Activated CD4-positive, alpha-beta T cell treated with anti-CD3 and anti-CD28 coated beads for 36 hours (primary cell): ENCODE data around the gene ACAN. TPM values are rescaled to one million over a fixed set of nuclear protein-coding genes. Genes with fewer than 3 reads are reported as not detected.

Source experiments
- ATAC-seq: fragments of 200-7000 bp; cut with Tn5 transposase; one replicate; pipeline ENCODE4 v1.10.0; 2021; ENCODE audit warnings: mild to moderate bottlenecking, moderate library complexity
- CTCF ChIA-PET: fragments of 350-600 bp; sonication (Branson Sonifier 250); formaldehyde crosslinking; loops from one replicate; lab custom pipeline; 2021; ENCODE audit warnings: antibody characterized with exemption; lab: Charles Lee
- POLR2A ChIA-PET: fragments of 350-600 bp; sonication (Branson Sonifier 250); formaldehyde crosslinking; loops from one replicate; lab custom pipeline; 2021; ENCODE audit warnings: antibody characterized with exemption, inconsistent platforms; lab: Charles Lee
- DNase-seq: peaks from one replicate; pipeline ENCODE4 v3.0.0-alpha.2; 2020
- H3K27ac Mint-ChIP-seq: one replicate; pipeline ENCODE4 v1.8.0; 2021; ENCODE audit warnings: mixed read lengths
- H3K27me3 Mint-ChIP-seq: one replicate; pipeline ENCODE4 v1.8.0; 2021; ENCODE audit warnings: mixed read lengths
- H3K36me3 Mint-ChIP-seq: one replicate; pipeline ENCODE4 v1.8.0; 2021; ENCODE audit warnings: low read depth, mixed read lengths
- H3K4me1 Mint-ChIP-seq: one replicate; pipeline ENCODE4 v1.8.0; 2021; ENCODE audit warnings: mixed read lengths
- H3K4me3 Mint-ChIP-seq: one replicate; pipeline ENCODE4 v1.8.0; 2021; ENCODE audit warnings: mild to moderate bottlenecking, moderate library complexity, mixed read lengths
- H3K9me3 Mint-ChIP-seq: one replicate; pipeline ENCODE4 v1.8.0; 2021; ENCODE audit warnings: low read depth, mixed read lengths
- intact Hi-C, 2 experiments: fragments of 100-400 bp; cut with DNase I in 1 of 2; cut with micrococcal nuclease in 1 of 2; formaldehyde crosslinking; loops; one replicate each; pipeline versions ENCODE4 v1.14.2 to v1.15.1; 2022 to 2024; cut with DNase I, micrococcal nuclease
- total RNA-seq, 2 experiments: library from RNA; stranded (reverse); gene quantifications; one replicate each; pipeline ENCODE4 v1.2.3, GENCODE V29; 2021

The ACAN gene
- total RNA-seq, 2 experiments from 2014 or later, result not detected

DNA sequence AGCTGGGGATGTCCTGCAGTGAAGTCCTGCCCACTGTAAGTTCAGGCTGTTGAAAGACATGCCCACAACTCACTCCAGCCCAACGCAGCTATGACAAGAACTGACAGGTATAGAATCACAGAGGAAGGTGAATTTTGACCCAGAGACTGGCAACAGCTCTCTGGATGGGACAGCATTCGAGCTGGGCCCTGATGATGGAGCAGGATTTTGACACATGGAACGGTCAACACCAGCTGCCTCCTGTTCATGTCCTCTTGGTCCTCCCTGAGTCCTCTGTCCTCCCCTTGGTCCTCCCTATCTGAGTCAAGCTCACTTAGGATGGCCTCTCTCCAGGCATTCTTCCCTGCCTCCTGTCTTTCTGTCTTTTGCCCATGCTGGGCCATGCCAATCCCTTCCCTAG, 15.2 kb upstream of the ACAN start:
- Mint-ChIP-seq H3K9me3 (no peaks in the 10 kb centered on the region), H3K4me1 (no peaks in the 10 kb centered on the region), H3K4me3 (no peak overlapping the region), H3K27me3 (peaks cover 13% of the 10 kb centered on the region), H3K36me3 (no peaks in the 10 kb centered on the region), H3K27ac (no peak overlapping the region)
- ChIA-PET CTCF (interaction anchor here (0.7 kb wide), 1 partner anchor 1337 kb away, joined by 3 read pairs; no protein-coding TSS in a partner anchor), POLR2A (interaction anchor here (0.5 to 0.7 kb wide), 3 partner anchors 31 to 660 kb away, joined by 3 to 6 read pairs (median 4); no protein-coding TSS in a partner anchor)
- ATAC-seq (no peak), DNase-seq (no peak)
- intact Hi-C loops, result no loop called here

DNA sequence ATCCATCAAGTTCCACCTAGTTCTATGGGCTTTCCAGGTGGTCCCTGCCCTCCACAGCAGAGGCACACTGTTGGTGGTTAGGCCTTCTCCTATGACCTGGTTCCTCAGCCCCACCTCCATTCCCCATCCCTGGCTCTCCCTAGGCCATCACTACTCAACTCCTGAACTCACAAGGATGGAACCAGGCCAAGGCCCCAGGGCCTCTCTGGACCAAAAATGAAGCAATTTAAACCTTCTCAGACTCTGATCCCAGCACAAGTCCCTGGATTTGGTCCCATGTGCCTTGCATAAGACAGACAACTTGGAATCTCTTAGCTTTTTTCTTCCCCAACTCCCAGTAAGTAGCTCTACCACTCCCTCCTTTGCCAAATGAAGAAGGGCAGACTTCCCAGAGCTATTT, 14.4 kb upstream of the ACAN start:
- Mint-ChIP-seq H3K27ac (no peak overlapping the region), H3K36me3 (no peaks in the 10 kb centered on the region), H3K4me3 (no peak overlapping the region), H3K4me1 (no peaks in the 10 kb centered on the region), H3K27me3 (peaks cover 18% of the 10 kb centered on the region), H3K9me3 (no peaks in the 10 kb centered on the region)
- ATAC-seq (no peak), DNase-seq (no peak)
- ChIA-PET POLR2A (no interaction called here), CTCF (no interaction called here)
- intact Hi-C loops, result no loop called here

DNA sequence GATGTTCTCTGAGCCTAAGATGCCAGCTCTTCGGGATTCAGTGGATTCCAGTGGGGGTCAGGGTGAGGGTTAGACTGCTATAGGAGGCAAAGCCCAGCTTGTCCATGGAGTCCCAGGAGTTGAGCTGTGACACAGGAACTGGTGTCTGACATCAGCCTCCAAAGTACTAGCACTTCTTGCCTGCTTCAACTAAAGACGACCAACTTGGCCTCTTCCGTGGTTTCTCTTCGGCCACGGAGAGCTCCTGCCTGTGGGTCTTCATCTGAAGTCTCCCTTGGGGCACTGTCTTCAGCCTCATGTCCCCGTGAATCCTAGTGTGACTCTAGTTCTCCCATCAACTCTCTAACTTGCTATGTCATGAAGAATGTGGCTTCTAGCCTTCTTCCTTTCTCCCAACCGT, 12.8 kb upstream of the ACAN start:
- ATAC-seq (no peak), DNase-seq (no peak)
- Mint-ChIP-seq H3K27me3 (peaks cover 27% of the 10 kb centered on the region), H3K9me3 (no peaks in the 10 kb centered on the region), H3K36me3 (no peaks in the 10 kb centered on the region), H3K4me3 (no peak overlapping the region), H3K27ac (no peak overlapping the region), H3K4me1 (no peaks in the 10 kb centered on the region)
- intact Hi-C loops, result no loop called here
- ChIA-PET POLR2A (no interaction called here), CTCF (interaction anchor here (1.0 kb wide), 1 partner anchor 275 kb away, joined by 3 read pairs; no protein-coding TSS in a partner anchor)

DNA sequence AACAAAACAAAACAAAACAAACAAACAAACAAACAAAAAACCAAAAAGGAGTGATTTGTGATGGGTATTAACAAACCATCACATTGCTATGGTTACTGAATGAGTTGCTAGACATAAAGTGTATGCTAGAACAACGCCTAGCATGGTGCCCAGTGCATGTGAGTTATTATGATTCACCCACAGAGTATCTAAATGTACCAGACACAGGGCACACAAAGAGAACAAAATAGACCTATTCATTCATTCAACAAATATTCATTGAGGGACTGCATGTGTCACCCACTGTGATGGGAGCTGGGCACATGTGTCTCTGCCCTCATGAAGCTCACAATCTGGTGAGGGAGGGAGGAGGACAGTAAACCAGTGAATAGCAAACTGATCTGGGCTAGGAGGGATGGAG, 11.6 kb upstream of the ACAN start:
- H3K36me3 Mint-ChIP-seq, result no peaks in the 10 kb centered on the region
- no peaks in the 10 kb centered on the region for H3K4me1 Mint-ChIP-seq
- ATAC-seq, result no peak
- no peaks in the 10 kb centered on the region for H3K9me3 Mint-ChIP-seq
- no peak overlapping the region for H3K4me3 Mint-ChIP-seq
- CTCF ChIA-PET, result interaction anchor here (0.7 to 1.0 kb wide), 2 partner anchors 8 to 276 kb away, joined by 3 read pairs; no protein-coding TSS in a partner anchor
- peaks cover 33% of the 10 kb centered on the region for H3K27me3 Mint-ChIP-seq
- DNase-seq, result no peak
- POLR2A ChIA-PET, result no interaction called here
- intact Hi-C loops, result no loop called here
- no peak overlapping the region for H3K27ac Mint-ChIP-seq

DNA sequence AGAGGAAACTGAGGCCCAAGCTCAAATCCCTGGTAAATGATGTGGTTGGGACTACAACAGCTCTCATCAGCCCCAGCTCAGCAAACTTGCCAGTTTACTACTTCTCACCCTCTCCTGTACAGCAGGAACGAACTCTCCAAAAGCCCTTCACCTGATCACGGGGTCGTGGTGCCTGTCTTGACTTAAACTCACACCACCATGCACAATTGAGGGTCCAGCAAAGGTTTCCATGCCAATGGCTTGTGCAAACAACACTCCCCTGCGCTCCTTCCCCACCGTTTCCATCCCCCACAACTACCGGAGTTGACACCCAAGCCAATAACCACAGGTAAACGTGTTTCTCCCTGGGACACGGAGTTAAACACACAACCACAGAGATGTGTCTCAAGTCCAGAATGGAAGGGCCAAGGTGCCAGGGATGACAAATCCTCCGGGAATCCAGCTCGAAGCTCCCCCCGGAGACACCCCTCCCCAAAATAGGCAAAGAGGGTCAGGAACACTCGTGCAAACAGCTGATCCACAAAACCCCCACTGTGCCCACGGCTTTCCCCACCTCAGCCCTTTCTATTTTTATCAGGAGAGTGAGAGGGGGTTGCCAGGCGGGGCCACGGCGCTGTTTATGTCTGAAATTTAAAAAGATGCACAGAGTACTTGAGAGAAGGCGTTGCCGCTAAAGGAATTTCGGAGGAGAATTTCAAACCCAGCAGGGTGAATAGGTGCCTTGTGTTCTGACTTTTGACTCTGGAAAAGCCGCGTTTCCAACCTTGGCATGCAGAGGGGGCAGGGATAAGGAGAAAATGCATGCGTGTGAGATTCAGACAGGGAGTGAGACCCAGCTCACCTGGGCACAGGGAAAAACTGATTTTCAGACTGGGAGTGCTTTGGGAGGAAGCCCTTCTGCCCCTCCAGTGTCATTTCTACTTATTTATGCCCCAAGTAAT, 10.6 kb upstream of the ACAN start:
- CTCF ChIA-PET, result interaction anchor here (1.1 kb wide), 1 partner anchor 33 kb away, joined by 3 read pairs; no protein-coding TSS in a partner anchor
- intact Hi-C loops, result no loop called here
- H3K4me1 Mint-ChIP-seq, result no peaks in the 10 kb centered on the region
- POLR2A ChIA-PET, result no interaction called here
- no peak for ATAC-seq
- no peak overlapping the region for H3K27ac Mint-ChIP-seq
- no peak overlapping the region for H3K4me3 Mint-ChIP-seq
- H3K27me3 Mint-ChIP-seq, result peaks cover 37% of the 10 kb centered on the region
- no peak for DNase-seq
- H3K9me3 Mint-ChIP-seq, result no peaks in the 10 kb centered on the region
- no peaks in the 10 kb centered on the region for H3K36me3 Mint-ChIP-seq

DNA sequence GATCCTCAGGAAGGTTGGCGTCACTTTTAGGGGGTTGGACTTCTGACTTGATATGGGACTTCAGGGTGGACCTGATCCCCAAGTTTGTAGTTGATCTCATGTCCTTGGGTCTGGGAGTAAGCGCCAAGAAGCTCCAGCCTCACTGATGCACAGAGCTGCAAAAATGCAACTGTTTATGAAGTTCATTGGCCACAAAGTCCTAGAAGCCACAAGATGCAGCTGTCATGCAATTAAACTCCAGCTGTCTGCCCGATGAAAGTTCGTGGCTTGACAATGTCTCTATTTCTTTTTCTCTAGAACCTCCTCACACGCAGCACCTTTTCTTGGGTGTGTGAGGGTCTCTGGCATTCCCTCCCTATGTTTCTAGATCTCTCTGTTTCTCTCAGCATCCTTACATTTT, 9.2 kb upstream of the ACAN start:
- Mint-ChIP-seq H3K4me1 (no peaks in the 10 kb centered on the region), H3K9me3 (no peaks in the 10 kb centered on the region), H3K4me3 (no peak overlapping the region), H3K27ac (no peak overlapping the region), H3K27me3 (peaks cover 43% of the 10 kb centered on the region), H3K36me3 (no peaks in the 10 kb centered on the region)
- DNase-seq (no peak), ATAC-seq (no peak)
- ChIA-PET POLR2A (no interaction called here), CTCF (interaction anchor here (0.7 to 1.1 kb wide), 3 partner anchors 32 to 752 kb away, joined by 3 read pairs; no protein-coding TSS in a partner anchor)
- intact Hi-C loops, result no loop called here

- ChIA-PET CTCF (interaction anchor here (0.7 kb wide), 1 partner anchor 71 kb away, joined by 3 read pairs; no protein-coding TSS in a partner anchor), POLR2A (interaction anchor here (0.7 kb wide), 1 partner anchor 173 kb away, joined by 5 read pairs; no protein-coding TSS in a partner anchor)
- H3K4me1 Mint-ChIP-seq, result peaks cover 3% of the 10 kb centered on the region
- H3K4me3 Mint-ChIP-seq, result no peak overlapping the region
- ATAC-seq (no peak), DNase-seq (no peak)
- H3K27ac Mint-ChIP-seq, result no peak overlapping the region
- H3K9me3 Mint-ChIP-seq, result no peaks in the 10 kb centered on the region
- intact Hi-C loops, result no loop called here
- peaks cover 53% of the 10 kb centered on the region for H3K27me3 Mint-ChIP-seq
- H3K36me3 Mint-ChIP-seq, result no peaks in the 10 kb centered on the region
Measured at GRCh38 chr15:88797663-88798339, 5.4 kb upstream of the ACAN start.

DNA sequence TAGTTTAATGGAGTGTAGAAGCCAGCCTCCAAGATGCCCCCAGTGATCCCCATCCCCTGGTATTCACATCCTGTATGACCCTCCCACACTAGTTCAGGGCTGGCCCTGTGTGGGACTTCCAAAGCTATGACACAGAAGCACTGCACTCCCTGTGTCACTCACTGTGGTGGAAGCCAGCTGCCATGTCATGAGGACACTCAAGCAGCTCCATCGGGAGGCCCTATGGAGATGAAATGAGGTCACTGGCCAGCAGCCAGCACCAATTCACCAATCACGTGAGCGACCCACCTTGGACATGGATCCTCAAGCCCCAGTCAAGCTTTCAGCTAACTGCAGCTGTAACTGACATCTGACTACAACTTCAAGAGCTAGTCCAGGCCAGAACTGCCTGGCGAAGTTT, 3.9 kb upstream of the ACAN start:
- no peaks in the 10 kb centered on the region for H3K9me3 Mint-ChIP-seq
- ChIA-PET CTCF (interaction anchor here (0.8 kb wide), 1 partner anchor 8 kb away, joined by 3 read pairs; no protein-coding TSS in a partner anchor), POLR2A (no interaction called here)
- no peak for DNase-seq
- H3K27me3 Mint-ChIP-seq, result peaks cover 49% of the 10 kb centered on the region
- intact Hi-C loops, result no loop called here
- peaks cover 3% of the 10 kb centered on the region for H3K4me1 Mint-ChIP-seq
- no peaks in the 10 kb centered on the region for H3K36me3 Mint-ChIP-seq
- H3K4me3 Mint-ChIP-seq, result no peak overlapping the region
- ATAC-seq, result no peak
- no peak overlapping the region for H3K27ac Mint-ChIP-seq

DNA sequence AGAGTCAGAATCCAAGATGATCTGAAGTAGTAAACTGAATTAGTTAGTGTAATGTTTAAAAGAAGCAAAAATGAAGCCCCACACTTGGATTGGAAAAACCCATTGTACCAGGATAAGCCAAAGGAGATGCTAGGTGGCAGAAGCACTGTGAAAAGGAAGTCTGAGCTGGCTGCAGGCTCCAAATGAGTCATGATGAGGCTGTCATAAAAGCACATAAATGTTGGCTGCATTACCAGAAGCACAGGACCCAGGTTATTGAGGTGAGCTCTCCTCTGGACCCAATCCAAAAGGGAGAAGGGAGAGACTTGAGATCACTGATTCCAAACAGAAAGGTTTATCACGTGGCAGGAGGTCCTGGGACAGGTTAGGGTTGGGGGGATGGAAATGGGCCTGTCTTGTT, 3.2 kb upstream of the ACAN start:
- peak; percentile 22 for DNase-seq
- Mint-ChIP-seq H3K4me3 (no peak overlapping the region), H3K4me1 (peaks cover 3% of the 10 kb centered on the region), H3K9me3 (no peaks in the 10 kb centered on the region), H3K27me3 (peaks cover 52% of the 10 kb centered on the region), H3K36me3 (no peaks in the 10 kb centered on the region), H3K27ac (no peak overlapping the region)
- ChIA-PET POLR2A (no interaction called here), CTCF (interaction anchor here (0.8 kb wide), 1 partner anchor 9 kb away, joined by 3 read pairs; no protein-coding TSS in a partner anchor)
- peak; percentile 47 for ATAC-seq
- intact Hi-C loops, result no loop called here

- POLR2A ChIA-PET, result no interaction called here
- intact Hi-C loops, result no loop called here
- Mint-ChIP-seq H3K27ac (no peak overlapping the region), H3K4me1 (peaks cover 3% of the 10 kb centered on the region), H3K4me3 (no peak overlapping the region), H3K36me3 (no peaks in the 10 kb centered on the region), H3K9me3 (no peaks in the 10 kb centered on the region), H3K27me3 (peaks cover 55% of the 10 kb centered on the region)
- no peak for ATAC-seq
- CTCF ChIA-PET, result no interaction called here
- DNase-seq, result no peak
Measured at GRCh38 chr15:88800738-88801137, 2.5 kb upstream of the ACAN start.

DNA sequence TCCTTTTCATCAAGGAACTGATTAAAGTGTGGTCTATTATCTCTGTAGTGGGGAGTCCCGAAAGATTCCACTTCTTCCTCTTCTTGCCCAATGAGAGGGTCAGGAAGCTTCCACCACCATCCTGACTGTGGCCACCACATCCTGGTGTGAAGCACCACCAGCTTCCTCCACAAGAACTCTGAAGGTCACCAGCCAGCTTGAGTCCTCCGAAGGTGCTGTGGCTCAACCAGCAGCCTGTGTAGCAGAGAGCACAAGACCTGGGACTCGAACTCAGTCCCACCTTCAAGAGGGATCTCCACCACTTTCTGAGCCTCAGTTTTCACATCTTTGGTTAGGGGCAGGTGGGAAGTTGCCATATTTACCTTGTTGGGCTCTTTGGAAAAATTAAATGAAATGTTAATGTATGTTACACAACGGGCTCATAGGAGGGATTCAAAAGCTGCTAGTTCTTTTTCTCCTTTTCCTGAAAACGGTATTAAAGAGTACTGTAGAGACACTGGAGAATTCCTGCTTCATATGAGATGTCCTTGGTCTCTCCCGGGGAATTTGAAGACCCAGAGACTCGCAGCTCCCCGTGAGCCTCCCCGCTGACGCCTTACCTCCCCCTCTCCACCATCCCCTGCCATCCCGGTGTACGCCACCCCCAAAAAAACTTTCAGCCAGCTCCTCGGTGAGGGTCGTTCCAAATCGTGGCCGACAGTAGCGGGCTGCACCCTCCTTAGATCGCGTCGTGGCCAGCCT, 816 bp upstream of the ACAN start:
- H3K9me3 Mint-ChIP-seq, result no peaks in the 10 kb centered on the region
- H3K4me1 Mint-ChIP-seq, result peaks cover 3% of the 10 kb centered on the region
- no peak overlapping the region for H3K4me3 Mint-ChIP-seq
- intact Hi-C loops, result no loop called here
- H3K27ac Mint-ChIP-seq, result no peak overlapping the region
- CTCF ChIA-PET, result no interaction called here
- POLR2A ChIA-PET, result interaction anchor here (0.6 kb wide), 1 partner anchor 24 kb away, joined by 3 read pairs; no protein-coding TSS in a partner anchor
- H3K27me3 Mint-ChIP-seq, result peaks cover 49% of the 10 kb centered on the region
- DNase-seq, result no peak
- no peak for ATAC-seq
- no peaks in the 10 kb centered on the region for H3K36me3 Mint-ChIP-seq
